Measurements from ENCODE around the gene HNRNPLL. TPM values are rescaled to one million over a fixed set of nuclear protein-coding genes. Genes with fewer than 3 reads are reported as not detected.

HNRNPLL gene
- total and polyA plus RNA-seq, 2 of the 13 experiments (the other 11 are each of a cell fraction or from before 2014, with no cell fraction given): 49.4 to 103 TPM

GRCh38 chr2:38599706-38600105 lies 3.0 kb downstream of the HNRNPLL start (continued):
- TF ChIP-seq ZBTB10 (CRISPR knock-in tag; IDR thresholded peaks at IDR 0.05; ENCODE audit: borderline replicate concordance) (no peak), TCF12 (IDR thresholded peaks at IDR 0.05) (no peak), TCF12 (CRISPR knock-in tag; IDR thresholded peaks at IDR 0.05) (no peak), ZNF816 (CRISPR knock-in tag; IDR thresholded peaks at IDR 0.05; ENCODE audit: borderline replicate concordance) (no peak), ZBTB44 (CRISPR knock-in tag; IDR thresholded peaks at IDR 0.05) (no peak), RELA (CRISPR knock-in tag; IDR thresholded peaks at IDR 0.05) (no peak), ZNF160 (CRISPR knock-in tag; IDR thresholded peaks at IDR 0.05) (no peak), SMYD3 (CRISPR knock-in tag; IDR thresholded peaks at IDR 0.05) (no peak), ERF (CRISPR knock-in tag; IDR thresholded peaks at IDR 0.05) (no peak), ZNF589 (CRISPR knock-in tag; conservative IDR thresholded peaks at IDR 0.05) (no peak), SNAI1 (CRISPR knock-in tag; IDR thresholded peaks at IDR 0.05; ENCODE audit: borderline replicate concordance) (no peak), HIC2 (CRISPR knock-in tag; IDR thresholded peaks at IDR 0.05; ENCODE audit: low read depth) (no peak), CENPBD1 (CRISPR knock-in tag; IDR thresholded peaks at IDR 0.05; ENCODE audit: borderline replicate concordance, low read depth) (no peak), SETDB1 (CRISPR knock-in tag; IDR thresholded peaks at IDR 0.05; ENCODE audit: borderline replicate concordance) (no peak), FIP1L1 (IDR thresholded peaks at IDR 0.05; ENCODE audit: borderline replicate concordance, insufficient read depth, low read depth, low read length) (no peak), SIX4 (CRISPR knock-in tag; IDR thresholded peaks at IDR 0.05) (no peak; the same call in 1 of the 2 replicates), EZH2 (conservative IDR thresholded peaks at IDR 0.05; ENCODE audit: low read depth, low read length) (no peak), ZNF335 (CRISPR knock-in tag; IDR thresholded peaks at IDR 0.05) (no peak), ARNTL (CRISPR knock-in tag; IDR thresholded peaks at IDR 0.05) (no peak), ARID4A (CRISPR knock-in tag; IDR thresholded peaks at IDR 0.05; ENCODE audit: borderline replicate concordance) (no peak; the same call in 1 of the 2 replicates)
